HG03066 (cell line): Measurements from ENCODE around the gene TNRC6A.
"Not testable (repeated sequence)": the region's sequence is repeated elsewhere in the genome, so short reads cannot be mapped to it uniquely, and the experiment has no call there.

Experiments
- ATAC-seq: cut with Tn5 transposase; IDR thresholded peaks from one replicate; pipeline ENCODE4 v1.9.1; 2021; ENCODE audit warnings: low read depth; ENCODE audit not compliant: unreplicated experiment

The TNRC6A gene

GRCh38 chr16:24729243-24729950 is at the start of gene TNRC6A:
Gene TNRC6A, plus strand, starts transcription at chr16:24729651. Its CDS starts 191 bp downstream, at chr16:24729842.
- ATAC-seq: peak; percentile 93

- no peak for ATAC-seq
These were observed 47.7 kb upstream of the TNRC6A start for GRCh38 chr16:24681793-24682192.

- no peak for ATAC-seq
These were observed 46.2 kb upstream of the TNRC6A start for GRCh38 chr16:24683250-24683649.

- no peak for ATAC-seq
These were observed 45.5 kb upstream of the TNRC6A start for GRCh38 chr16:24683847-24684493.

GRCh38 chr16:24685539-24686432 is 43.7 kb upstream of the TNRC6A start:
- no peak for ATAC-seq

- no peak for ATAC-seq
These were observed 42.8 kb upstream of the TNRC6A start for GRCh38 chr16:24686678-24687077.

GRCh38 chr16:24688359-24688758 is 41.1 kb upstream of the TNRC6A start:
- no peak for ATAC-seq

GRCh38 chr16:24689128-24689527 is 40.3 kb upstream of the TNRC6A start:
- no peak for ATAC-seq

GRCh38 chr16:24692854-24693253 is 36.6 kb upstream of the TNRC6A start:
- ATAC-seq: no peak

- ATAC-seq: no peak
These were observed 34.5 kb upstream of the TNRC6A start for GRCh38 chr16:24694931-24695330.

- no peak for ATAC-seq
These were observed 32.8 kb upstream of the TNRC6A start for GRCh38 chr16:24696699-24697098.

GRCh38 chr16:24698308-24698707 is 31.1 kb upstream of the TNRC6A start:
- no peak for ATAC-seq

GRCh38 chr16:24699151-24699723 is 30.2 kb upstream of the TNRC6A start:
- ATAC-seq: no peak

- ATAC-seq: no peak
These were observed 28.7 kb upstream of the TNRC6A start for GRCh38 chr16:24700549-24701392.

- no peak for ATAC-seq
These were observed 27.9 kb upstream of the TNRC6A start for GRCh38 chr16:24701521-24701951.

GRCh38 chr16:24707760-24708159 is 21.7 kb upstream of the TNRC6A start:
- not testable (repeated sequence) for ATAC-seq

- ATAC-seq: no peak
These were observed 16.1 kb upstream of the TNRC6A start for GRCh38 chr16:24713379-24713778.

GRCh38 chr16:24717411-24717810 is 12.0 kb upstream of the TNRC6A start:
- ATAC-seq: no peak

GRCh38 chr16:24718967-24719521 is 10.4 kb upstream of the TNRC6A start:
- ATAC-seq: no peak

GRCh38 chr16:24721830-24722238 is 7.6 kb upstream of the TNRC6A start:
- ATAC-seq: no peak
